ENCODE results near the gene TPBG. TPM values are rescaled to one million over a fixed set of nuclear protein-coding genes. Genes with fewer than 3 reads are reported as not detected.
"Not testable (repeated sequence)": the region's sequence is repeated elsewhere in the genome, so short reads cannot be mapped to it uniquely, and the experiment has no call there.

Gene TPBG
- total and polyA plus RNA-seq, 7 donors: 0.47 to 3.0 (median 1.3) TPM

- TF ChIP-seq CTCF (IDR thresholded peaks at IDR 0.05): no peak
- H3K9me3 ChIP-seq: no peaks in the 10 kb centered on the region
- H3K4me1 ChIP-seq: no peaks in the 10 kb centered on the region
- 49 to 64% (median 51%) methylated on average over 9 of the region's 9 CpGs for WGBS, 3 donors
- DNase-seq: no peak
- no peaks in the 10 kb centered on the region for H3K36me3 ChIP-seq (ENCODE audit: insufficient read depth in 1 of 2, low read depth in 1 of 2)
- no peak for ATAC-seq
- no peak overlapping the region for H3K27ac ChIP-seq
- intact Hi-C loops (cut with DNase I): no loop called here
- no peaks in the 10 kb centered on the region for H3K27me3 ChIP-seq (ENCODE audit: insufficient read depth in 3 of 3, low read length in 2 of 3)
- H3K4me3 ChIP-seq: no peak overlapping the region
These were observed 17.1 kb downstream of the TPBG start for GRCh38 chr6:82380566-82381185.

GRCh38 chr6:82381278-82381677, 17.7 kb downstream of the TPBG start:
- H3K27ac ChIP-seq: no peak overlapping the region

DNA sequence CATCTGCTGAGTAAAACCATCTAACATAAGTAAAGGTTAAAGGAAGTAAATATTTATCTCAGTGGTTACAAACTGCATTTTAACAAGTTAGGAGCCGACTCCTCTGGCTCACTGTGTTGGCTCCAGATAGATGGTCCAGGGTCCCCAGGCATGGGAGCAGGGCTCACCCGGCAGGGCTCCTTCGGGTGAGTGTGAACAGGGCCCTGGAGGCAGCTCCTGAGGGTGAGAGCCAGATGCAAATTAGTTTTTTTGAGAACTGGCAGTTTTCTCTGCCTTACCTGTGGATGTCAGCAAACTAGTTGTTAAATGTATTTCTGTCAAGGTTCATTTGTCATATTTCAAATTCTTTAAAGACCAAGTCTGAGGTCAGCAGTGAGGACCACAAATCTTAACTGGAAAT, 21.5 kb downstream of the TPBG start:
- DNase-seq (no peak), ATAC-seq (no peak)
- Histone ChIP-seq H3K27me3 (ENCODE audit: insufficient read depth in 3 of 3, low read length in 2 of 3) (no peaks in the 10 kb centered on the region), H3K36me3 (ENCODE audit: insufficient read depth in 1 of 2, low read depth in 1 of 2) (no peaks in the 10 kb centered on the region), H3K4me3 (no peak overlapping the region), H3K9me3 (no peaks in the 10 kb centered on the region), H3K27ac (no peak overlapping the region), H3K4me1 (no peaks in the 10 kb centered on the region)
- intact Hi-C loops (cut with DNase I): no loop called here
- 38 to 53% (median 41%) methylated on average over 3 of the region's 3 CpGs for WGBS, 3 donors
- TF ChIP-seq CTCF (IDR thresholded peaks at IDR 0.05): no peak

More at GRCh38 chr6:82381278-82381677, 17.7 kb downstream of the TPBG start:
- ATAC-seq (no peak), DNase-seq (no peak)
- 32 to 68% (median 68%) methylated on average over 1 of the region's 1 CpG for WGBS, 3 donors
- H3K27me3 ChIP-seq (ENCODE audit: insufficient read depth in 3 of 3, low read length in 2 of 3): no peaks in the 10 kb centered on the region
- no peaks in the 10 kb centered on the region for H3K4me1 ChIP-seq
- H3K4me3 ChIP-seq: no peak overlapping the region
- intact Hi-C loops (cut with DNase I): no loop called here
- no peak for TF ChIP-seq CTCF (IDR thresholded peaks at IDR 0.05)
- no peaks in the 10 kb centered on the region for H3K9me3 ChIP-seq
- H3K36me3 ChIP-seq (ENCODE audit: insufficient read depth in 1 of 2, low read depth in 1 of 2): no peaks in the 10 kb centered on the region

GRCh38 chr6:82385546-82385945, 21.9 kb downstream of the TPBG start:
- DNase-seq: no peak
- WGBS, 3 donors: 31 to 59% (median 49%) methylated on average over 2 of the region's 2 CpGs
- Histone ChIP-seq H3K9me3 (no peaks in the 10 kb centered on the region), H3K27me3 (ENCODE audit: insufficient read depth in 3 of 3, low read length in 2 of 3) (no peaks in the 10 kb centered on the region), H3K36me3 (ENCODE audit: insufficient read depth in 1 of 2, low read depth in 1 of 2) (no peaks in the 10 kb centered on the region), H3K27ac (no peak overlapping the region), H3K4me1 (no peaks in the 10 kb centered on the region), H3K4me3 (no peak overlapping the region)
- intact Hi-C loops (cut with DNase I): no loop called here
- no peak for TF ChIP-seq CTCF (IDR thresholded peaks at IDR 0.05)
- no peak for ATAC-seq

DNA sequence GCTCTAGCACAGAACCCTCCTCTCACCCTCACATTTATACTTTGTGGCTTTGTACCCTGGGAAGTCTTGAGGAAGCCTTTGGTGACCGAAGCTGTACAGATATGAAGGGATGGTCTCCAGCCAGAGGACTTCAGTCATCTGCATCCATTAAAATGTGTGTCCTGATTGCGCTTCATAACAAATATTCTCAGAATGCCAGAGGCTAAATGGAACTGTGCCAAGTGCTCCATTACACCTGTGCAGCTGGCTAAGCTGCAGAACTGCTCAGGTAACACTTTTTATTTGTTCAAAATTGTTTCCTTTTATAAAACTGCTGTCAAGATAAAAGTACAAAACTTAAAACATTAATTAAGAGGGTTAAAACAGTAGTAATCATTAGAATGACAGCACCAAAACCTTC, 22.3 kb downstream of the TPBG start:
- DNase-seq (no peak), ATAC-seq (no peak)
- Histone ChIP-seq H3K9me3 (no peaks in the 10 kb centered on the region), H3K27me3 (ENCODE audit: insufficient read depth in 3 of 3, low read length in 2 of 3) (no peaks in the 10 kb centered on the region), H3K4me1 (no peaks in the 10 kb centered on the region), H3K36me3 (ENCODE audit: insufficient read depth in 1 of 2, low read depth in 1 of 2) (no peaks in the 10 kb centered on the region), H3K27ac (no peak overlapping the region), H3K4me3 (no peak overlapping the region)
- 58 to 83% (median 66%) methylated on average over 2 of the region's 2 CpGs for WGBS, 3 donors
- no peak for TF ChIP-seq CTCF (IDR thresholded peaks at IDR 0.05)
- intact Hi-C loops (cut with DNase I): no loop called here

GRCh38 chr6:82394770-82395169, 31.2 kb downstream of the TPBG start:
- H3K4me3 ChIP-seq; H3K4me1 ChIP-seq; H3K27ac ChIP-seq; intact Hi-C loops (cut with DNase I); H3K27me3 ChIP-seq (ENCODE audit: insufficient read depth in 3 of 3, low read length in 2 of 3); DNase-seq; H3K9me3 ChIP-seq; H3K36me3 ChIP-seq (ENCODE audit: insufficient read depth in 1 of 2, low read depth in 1 of 2); ATAC-seq: not testable (repeated sequence)
- 83 to 96% (median 88%) methylated on average over 9 to 12 of the region's 15 CpGs for WGBS, 3 donors
